Stimulated activated CD8-positive, alpha-beta memory T cell treated with anti-CD3 and anti-CD28 coated beads, Interleukin-4, amount 100 ng/mL, for 24 hours (primary cell): Measurements from ENCODE around the gene UBR7.
"Not testable (repeated sequence)": the region's sequence is repeated elsewhere in the genome, so short reads cannot be mapped to it uniquely, and the experiment has no call there.

ENCODE experiments used
- DNase-seq: peaks from one replicate; pipeline ENCODE4 v3.0.0-alpha.2; 2020; ENCODE audit warnings: low read depth

Gene UBR7

GRCh38 chr14:93195316-93195999 is 11.6 kb upstream of the UBR7 start:
- no peak for DNase-seq

GRCh38 chr14:93199031-93199430 is 8.0 kb upstream of the UBR7 start:
- no peak for DNase-seq

GRCh38 chr14:93200553-93200952 is 6.5 kb upstream of the UBR7 start:
- DNase-seq, result no peak

GRCh38 chr14:93201155-93201704 is 5.8 kb upstream of the UBR7 start:
- DNase-seq, result no peak

GRCh38 chr14:93207468-93208308 is 632 bp downstream of the UBR7 start:
- DNase-seq, result no peak

GRCh38 chr14:93212432-93212831 is 5.4 kb downstream of the UBR7 start:
- no peak for DNase-seq

GRCh38 chr14:93214598-93214997 is 7.5 kb downstream of the UBR7 start:
- no peak for DNase-seq

- DNase-seq, result no peak
These were observed 12.2 kb downstream of the UBR7 start for GRCh38 chr14:93219103-93219726.

GRCh38 chr14:93220509-93220908 is 13.5 kb downstream of the UBR7 start:
- no peak for DNase-seq

GRCh38 chr14:93223565-93223964 is 16.5 kb downstream of the UBR7 start:
- DNase-seq, result no peak

GRCh38 chr14:93228550-93228949 is 21.5 kb downstream of the UBR7 start:
- no peak for DNase-seq

GRCh38 chr14:93230539-93230938 is 23.5 kb downstream of the UBR7 start:
- DNase-seq, result no peak

GRCh38 chr14:93231129-93231979 is 24.3 kb downstream of the UBR7 start:
- DNase-seq, result no peak

- no peak for DNase-seq
These were observed 25.1 kb downstream of the UBR7 start for GRCh38 chr14:93232159-93232558.

GRCh38 chr14:93233078-93233477 is 26.0 kb downstream of the UBR7 start:
- DNase-seq, result not testable (repeated sequence)

GRCh38 chr14:93234798-93235197 is 27.7 kb downstream of the UBR7 start:
- DNase-seq, result no peak

- DNase-seq, result no peak
These were observed 33.0 kb downstream of the UBR7 start for GRCh38 chr14:93239869-93240677.

GRCh38 chr14:93240678-93241000 is 33.6 kb downstream of the UBR7 start:
- no peak for DNase-seq

- DNase-seq, result no peak
These were observed 38.8 kb downstream of the UBR7 start for GRCh38 chr14:93245764-93246420.

- no peak for DNase-seq
These were observed 39.5 kb downstream of the UBR7 start for GRCh38 chr14:93246534-93246933.
